NT2/D1 (cell line): ENCODE measurements around the gene ABHD1.

ENCODE experiments used
- DNase-seq: peaks from one replicate; pipeline ENCODE4 v3.0.0-alpha.2; 2011; ENCODE audit warnings: low read depth, low spot score
- H3K27me3 ChIP-seq: 2 replicates; pipeline ENCODE4 v1.6.0; 2011; ENCODE audit warnings: mild to moderate bottlenecking; ENCODE audit not compliant: insufficient read length, insufficient read depth
- H3K36me3 ChIP-seq: 2 replicates; pipeline ENCODE4 v1.6.1; 2011; ENCODE audit warnings: mild to moderate bottlenecking, low read length, mixed read lengths; ENCODE audit not compliant: insufficient read depth, insufficient read length
- H3K4me1 ChIP-seq: 2 replicates; pipeline ENCODE4 v1.5.1; 2011; ENCODE audit not compliant: insufficient read depth, insufficient read length
- H3K4me3 ChIP-seq: 2 replicates; pipeline ENCODE4 v1.5.1; 2011; ENCODE audit warnings: low read depth; ENCODE audit not compliant: insufficient read length
- H3K9ac ChIP-seq: 2 replicates; pipeline ENCODE4 v1.6.0; 2011; ENCODE audit warnings: low read depth; ENCODE audit not compliant: insufficient read length
- H3K9me3 ChIP-seq: 2 replicates; pipeline ENCODE4 v1.5.1; 2011; ENCODE audit warnings: mild to moderate bottlenecking, low read length; ENCODE audit not compliant: insufficient read depth
- SUZ12 ChIP-seq: IDR thresholded peaks from 2 replicates; pipeline ENCODE4 v1.6.1; 2011; ENCODE audit not compliant: insufficient read length, insufficient read depth; ENCODE audit errors: extremely low read depth
- YY1 ChIP-seq: IDR thresholded peaks from 2 replicates; pipeline ENCODE4 v1.6.1; 2011; ENCODE audit not compliant: insufficient read length, insufficient read depth
- ZNF274 ChIP-seq: IDR thresholded peaks from 2 replicates; pipeline ENCODE4 v1.6.1; 2011; ENCODE audit warnings: mild to moderate bottlenecking, low read depth, low read length

ABHD1 gene

GRCh38 chr2:27148801-27149439 lies 25.3 kb downstream of the ABHD1 start, which contains the start of gene TCF23:
Gene TCF23 (plus strand): TSS chr2:27149004. CDS start chr2:27149134, 130 bp downstream.
- Histone ChIP-seq H3K27me3 (no peaks in the 10 kb centered on the region), H3K9ac (no peak within 1 kb of the TSS), H3K4me3 (no peak within 1 kb of the TSS), H3K36me3 (no peaks in the 10 kb centered on the region), H3K9me3 (no peaks in the 10 kb centered on the region), H3K4me1 (peaks cover 4% of the 10 kb centered on the region)
- TF ChIP-seq SUZ12 (no peak), ZNF274 (no peak), YY1 (no peak)
- no peak for DNase-seq

- Histone ChIP-seq H3K9ac (no peak overlapping the region), H3K9me3 (no peaks in the 10 kb centered on the region), H3K27me3 (no peaks in the 10 kb centered on the region), H3K36me3 (no peaks in the 10 kb centered on the region), H3K4me1 (peaks cover 4% of the 10 kb centered on the region), H3K4me3 (no peak overlapping the region)
- TF ChIP-seq ZNF274 (no peak), YY1 (no peak), SUZ12 (no peak)
- DNase-seq = no peak
Observed at GRCh38 chr2:27149570-27150405, 26.2 kb downstream of the ABHD1 start.

- DNase-seq = no peak
- Histone ChIP-seq H3K27me3 (no peaks in the 10 kb centered on the region), H3K9me3 (no peaks in the 10 kb centered on the region), H3K4me1 (peaks cover 4% of the 10 kb centered on the region), H3K36me3 (no peaks in the 10 kb centered on the region), H3K9ac (no peak overlapping the region), H3K4me3 (no peak overlapping the region)
- TF ChIP-seq ZNF274 (no peak), SUZ12 (no peak), YY1 (no peak)
Observed at GRCh38 chr2:27150639-27151230, 27.1 kb downstream of the ABHD1 start.

GRCh38 chr2:27152102-27152795 lies 28.6 kb downstream of the ABHD1 start:
- H3K36me3 ChIP-seq = no peaks in the 10 kb centered on the region
- no peak overlapping the region for H3K9ac ChIP-seq
- DNase-seq = no peak
- no peak for TF ChIP-seq SUZ12
- TF ChIP-seq YY1 = no peak
- TF ChIP-seq ZNF274 = no peak
- H3K9me3 ChIP-seq = no peaks in the 10 kb centered on the region
- no peak overlapping the region for H3K4me3 ChIP-seq
- H3K4me1 ChIP-seq = peaks cover 4% of the 10 kb centered on the region
- H3K27me3 ChIP-seq = no peaks in the 10 kb centered on the region

- Histone ChIP-seq H3K27me3 (no peaks in the 10 kb centered on the region), H3K36me3 (no peaks in the 10 kb centered on the region), H3K4me1 (peaks cover 4% of the 10 kb centered on the region), H3K4me3 (no peak overlapping the region), H3K9me3 (no peaks in the 10 kb centered on the region), H3K9ac (no peak overlapping the region)
- DNase-seq = no peak
- TF ChIP-seq ZNF274 = no peak
- TF ChIP-seq YY1 = no peak
- no peak for TF ChIP-seq SUZ12
Observed at GRCh38 chr2:27152796-27153464, 29.3 kb downstream of the ABHD1 start.

GRCh38 chr2:27154488-27154887 lies 30.9 kb downstream of the ABHD1 start:
- Histone ChIP-seq H3K9me3 (no peaks in the 10 kb centered on the region), H3K4me3 (no peak overlapping the region), H3K36me3 (no peaks in the 10 kb centered on the region), H3K9ac (no peak overlapping the region), H3K27me3 (no peaks in the 10 kb centered on the region), H3K4me1 (peaks cover 7% of the 10 kb centered on the region)
- no peak for DNase-seq
- TF ChIP-seq YY1 = no peak
- TF ChIP-seq SUZ12 = no peak

- H3K9ac ChIP-seq = no peak overlapping the region
- H3K4me3 ChIP-seq = no peak overlapping the region
- no peak for DNase-seq
- peaks cover 5% of the 10 kb centered on the region for H3K4me1 ChIP-seq
- no peaks in the 10 kb centered on the region for H3K27me3 ChIP-seq
- no peaks in the 10 kb centered on the region for H3K9me3 ChIP-seq
- H3K36me3 ChIP-seq = no peaks in the 10 kb centered on the region
- TF ChIP-seq SUZ12 (no peak), ZNF274 (no peak), YY1 (no peak)
Observed at GRCh38 chr2:27155069-27155520, 31.5 kb downstream of the ABHD1 start.
